ENCODE measurements around the gene GLI1. TPM values are rescaled to one million over a fixed set of nuclear protein-coding genes. Genes with fewer than 3 reads are reported as not detected.
A peak's percentile ranks its signal among the peaks of the same experiment; 100 is the strongest.

GLI1 gene
- total RNA-seq, 1 experiment from 2014 or later = 6.4 TPM

DNA sequence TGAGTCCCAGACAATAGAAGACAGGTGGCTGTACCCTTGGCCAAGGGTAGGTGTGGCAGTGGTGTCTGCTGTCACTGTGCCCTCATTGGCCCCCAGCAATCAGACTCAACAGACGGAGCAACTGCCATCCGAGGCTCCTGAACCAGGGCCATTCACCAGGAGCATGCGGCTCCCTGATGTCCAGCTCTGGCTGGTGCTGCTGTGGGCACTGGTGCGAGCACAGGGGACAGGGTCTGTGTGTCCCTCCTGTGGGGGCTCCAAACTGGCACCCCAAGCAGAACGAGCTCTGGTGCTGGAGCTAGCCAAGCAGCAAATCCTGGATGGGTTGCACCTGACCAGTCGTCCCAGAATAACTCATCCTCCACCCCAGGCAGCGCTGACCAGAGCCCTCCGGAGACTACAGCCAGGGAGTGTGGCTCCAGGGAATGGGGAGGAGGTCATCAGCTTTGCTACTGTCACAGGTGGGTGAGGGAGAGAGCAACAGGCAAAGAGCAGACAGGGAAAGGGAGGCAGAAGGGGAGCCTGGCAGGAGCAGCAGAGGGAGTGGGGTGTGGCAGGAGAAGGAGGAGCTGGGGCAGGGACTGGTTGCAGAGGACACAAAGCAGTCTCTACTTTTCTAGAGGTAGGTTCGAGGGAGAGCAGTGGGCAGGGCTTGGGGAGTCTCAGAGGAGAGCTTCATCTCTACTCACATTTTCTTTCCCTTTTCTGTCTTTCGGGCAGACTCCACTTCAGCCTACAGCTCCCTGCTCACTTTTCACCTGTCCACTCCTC, 4.0 kb upstream of the GLI1 start:
- H3K27me3 ChIP-seq (ENCODE audit: insufficient read depth, low read length) = no peaks in the 10 kb centered on the region
- no TSS peak for BruUV-seq (replicated peaks)
- intact Hi-C loops (cut with micrococcal nuclease) = no loop called here
- peak overlapping the region; percentile 75 for H2AFZ ChIP-seq (ENCODE audit: low read depth, low read length, poor library complexity, severe bottlenecking)
- H4K20me1 ChIP-seq (ENCODE audit: insufficient read depth) = no peaks in the 10 kb centered on the region
- ChIA-PET POLR2A (interaction anchor here (0.6 to 1.2 kb wide), 4 partner anchors 30 to 226 kb away, joined by 3 to 4 read pairs (median 4); partner anchors contain the start of gene SHMT2), RAD21 (ENCODE audit: low non-redundant PET in 1 of 2, low total read pairs in 2 of 2, uncharacterized antibody in 2 of 2, unreplicated experiment in 2 of 2) (no interaction called here), CTCF (interaction anchor here (0.6 to 2.5 kb wide), 18 partner anchors 11 to 271 kb away, joined by 3 to 23 read pairs (median 4); partner anchors contain the start of gene NXPH4)
- ATAC-seq (no peak), DNase-seq (ENCODE audit: low read depth, low spot score) (no peak)
- TF ChIP-seq, protein P1, sequence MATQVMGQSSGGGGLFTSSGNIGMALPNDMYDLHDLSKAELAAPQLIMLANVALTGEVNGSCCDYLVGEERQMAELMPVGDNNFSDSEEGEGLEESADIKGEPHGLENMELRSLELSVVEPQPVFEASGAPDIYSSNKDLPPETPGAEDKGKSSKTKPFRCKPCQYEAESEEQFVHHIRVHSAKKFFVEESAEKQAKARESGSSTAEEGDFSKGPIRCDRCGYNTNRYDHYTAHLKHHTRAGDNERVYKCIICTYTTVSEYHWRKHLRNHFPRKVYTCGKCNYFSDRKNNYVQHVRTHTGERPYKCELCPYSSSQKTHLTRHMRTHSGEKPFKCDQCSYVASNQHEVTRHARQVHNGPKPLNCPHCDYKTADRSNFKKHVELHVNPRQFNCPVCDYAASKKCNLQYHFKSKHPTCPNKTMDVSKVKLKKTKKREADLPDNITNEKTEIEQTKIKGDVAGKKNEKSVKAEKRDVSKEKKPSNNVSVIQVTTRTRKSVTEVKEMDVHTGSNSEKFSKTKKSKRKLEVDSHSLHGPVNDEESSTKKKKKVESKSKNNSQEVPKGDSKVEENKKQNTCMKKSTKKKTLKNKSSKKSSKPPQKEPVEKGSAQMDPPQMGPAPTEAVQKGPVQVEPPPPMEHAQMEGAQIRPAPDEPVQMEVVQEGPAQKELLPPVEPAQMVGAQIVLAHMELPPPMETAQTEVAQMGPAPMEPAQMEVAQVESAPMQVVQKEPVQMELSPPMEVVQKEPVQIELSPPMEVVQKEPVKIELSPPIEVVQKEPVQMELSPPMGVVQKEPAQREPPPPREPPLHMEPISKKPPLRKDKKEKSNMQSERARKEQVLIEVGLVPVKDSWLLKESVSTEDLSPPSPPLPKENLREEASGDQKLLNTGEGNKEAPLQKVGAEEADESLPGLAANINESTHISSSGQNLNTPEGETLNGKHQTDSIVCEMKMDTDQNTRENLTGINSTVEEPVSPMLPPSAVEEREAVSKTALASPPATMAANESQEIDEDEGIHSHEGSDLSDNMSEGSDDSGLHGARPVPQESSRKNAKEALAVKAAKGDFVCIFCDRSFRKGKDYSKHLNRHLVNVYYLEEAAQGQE (IDR thresholded peaks at IDR 0.05; ENCODE audit: low read depth) = no peak
- no peak for TF ChIP-seq EGR1 (IDR thresholded peaks at IDR 0.05; ENCODE audit: low read depth)
- peak overlapping the region; percentile 44 for H3K4me2 ChIP-seq (ENCODE audit: low read length)
- no peak overlapping the region for H3K9ac ChIP-seq (ENCODE audit: low read length)
- peak overlapping the region in 1 of 2 experiments; percentile 19; a peak in 2 of 4 replicates for H3K4me3 ChIP-seq (replicated peaks in 1 of 2; ENCODE audit: low read depth in 1 of 2, low read length in 2 of 2)
- no peaks in the 10 kb centered on the region for H3K79me2 ChIP-seq (ENCODE audit: insufficient read depth, low read length)
- no peaks in the 10 kb centered on the region for H3K9me2 ChIP-seq (ENCODE audit: insufficient read depth)
- no peaks in the 10 kb centered on the region for H3K9me3 ChIP-seq (ENCODE audit: control insufficient read depth in 1 of 2, insufficient read depth in 1 of 2, low read depth in 1 of 2, low read length in 2 of 2)
- H3K4me1 ChIP-seq (ENCODE audit: control insufficient read depth in 1 of 2, insufficient read depth in 2 of 2, low read length in 2 of 2) = peaks cover 32 to 51% of the 10 kb centered on the region in 2 experiments
- H3K36me3 ChIP-seq (ENCODE audit: control insufficient read depth in 1 of 2, insufficient read depth in 2 of 2, low read length in 2 of 2) = no peaks in the 10 kb centered on the region
- H3K27ac ChIP-seq (ENCODE audit: low read depth, low read length) = no peak overlapping the region

All from HCT116 (cell line).